Left lobe of liver (tissue), 2 donors: ENCODE results near the gene MCU. TPM values are rescaled to one million over a fixed set of nuclear protein-coding genes. Genes with fewer than 3 reads are reported as not detected.

Experiments
- ATAC-seq: fragments of 200-7000 bp; cut with Tn5 transposase; one replicate; pipeline ENCODE4 v1.9.1; 2020; ENCODE audit warnings: mild to moderate bottlenecking, moderate library complexity
- DNase-seq: peaks from one replicate; pipeline ENCODE4 v3.0.0-alpha.2; 2020; ENCODE audit warnings: low spot score
- total RNA-seq: library from RNA; stranded (reverse); gene quantifications from one replicate; pipeline ENCODE4 v1.2.1, GENCODE V29; 2021
- donor health status: DM: no; HTN: no; CAD: no; lungs with moderate emphysema.
- donor health status: DM: no; HTN: yes; CAD: no.

The MCU gene
- total RNA-seq, 1 donor from 2014 or later, result 6.6 TPM

- ATAC-seq (no peak), DNase-seq (no peak)
Measured at GRCh38 chr10:72830625-72831024, 138.7 kb downstream of the MCU start.

- DNase-seq (no peak), ATAC-seq (no peak)
Measured at GRCh38 chr10:72831696-72832409, 139.9 kb downstream of the MCU start.

GRCh38 chr10:72832701-72833100 is 140.8 kb downstream of the MCU start:
- ATAC-seq (no peak), DNase-seq (no peak)

GRCh38 chr10:72834183-72834825 is 142.4 kb downstream of the MCU start:
- DNase-seq, result no peak
- ATAC-seq, result peak; percentile 92

- DNase-seq (no peak), ATAC-seq (no peak)
Measured at GRCh38 chr10:72840319-72840718, 148.4 kb downstream of the MCU start.

- no peak for ATAC-seq
- DNase-seq, result no peak
Measured at GRCh38 chr10:72841487-72841886, 149.5 kb downstream of the MCU start.

GRCh38 chr10:72842164-72842563 is 150.2 kb downstream of the MCU start:
- ATAC-seq, result no peak

GRCh38 chr10:72846238-72846637 is 154.3 kb downstream of the MCU start:
- no peak for DNase-seq

More at GRCh38 chr10:72842164-72842563, 150.2 kb downstream of the MCU start:
- DNase-seq, result no peak

GRCh38 chr10:72847681-72848080 is 155.7 kb downstream of the MCU start:
- no peak for DNase-seq
- ATAC-seq, result peak; percentile 34

More at GRCh38 chr10:72846238-72846637, 154.3 kb downstream of the MCU start:
- ATAC-seq, result no peak

- ATAC-seq (no peak), DNase-seq (no peak)
Measured at GRCh38 chr10:72850861-72851260, 158.9 kb downstream of the MCU start.

- ATAC-seq, result no peak
- no peak for DNase-seq
Measured at GRCh38 chr10:72851509-72851908, 159.6 kb downstream of the MCU start.

GRCh38 chr10:72852508-72852907 is 160.6 kb downstream of the MCU start:
- ATAC-seq, result no peak

GRCh38 chr10:72855129-72855528 is 163.2 kb downstream of the MCU start:
- ATAC-seq, result no peak

More at GRCh38 chr10:72852508-72852907, 160.6 kb downstream of the MCU start:
- no peak for DNase-seq

GRCh38 chr10:72855790-72856189 is 163.8 kb downstream of the MCU start:
- DNase-seq (no peak), ATAC-seq (no peak)

More at GRCh38 chr10:72855129-72855528, 163.2 kb downstream of the MCU start:
- no peak for DNase-seq

- ATAC-seq, result no peak
- no peak for DNase-seq
Measured at GRCh38 chr10:72858067-72858466, 166.1 kb downstream of the MCU start.

GRCh38 chr10:72862957-72863356 is 171.0 kb downstream of the MCU start:
- no peak for ATAC-seq
- no peak for DNase-seq

- no peak for DNase-seq
- peak; percentile 82 for ATAC-seq
Measured at GRCh38 chr10:72875250-72876055, 183.5 kb downstream of the MCU start.

- ATAC-seq, result no peak
- DNase-seq, result no peak
Measured at GRCh38 chr10:72879245-72879644, 187.3 kb downstream of the MCU start.

GRCh38 chr10:72881291-72881690 is 189.3 kb downstream of the MCU start:
- DNase-seq (no peak), ATAC-seq (no peak)

GRCh38 chr10:72883861-72884260 is 191.9 kb downstream of the MCU start:
- ATAC-seq, result no peak
- DNase-seq, result no peak

- ATAC-seq (no peak), DNase-seq (no peak)
Measured at GRCh38 chr10:72885953-72886352, 194.0 kb downstream of the MCU start.

- no peak for ATAC-seq
- DNase-seq, result no peak
Measured at GRCh38 chr10:72886621-72887020, 194.7 kb downstream of the MCU start.
